Right renal cortex interstitium (tissue), 3 donors: ENCODE data around the gene BNIP5. TPM values are rescaled to one million over a fixed set of nuclear protein-coding genes. Genes with fewer than 3 reads are reported as not detected.
"Not testable (repeated sequence)": the region's sequence is repeated elsewhere in the genome, so short reads cannot be mapped to it uniquely, and the experiment has no call there.

ENCODE experiments used
- DNase-seq, 3 donors: peaks; one replicate each; pipeline ENCODE4 v3.0.0-alpha.2; 2013; ENCODE audit warnings: low read depth in 3 of 3, low spot score in 2 of 3
- polyA plus RNA-seq, 3 donors: library from polyadenylated mRNA; unstranded; fragments of 120-200 nt; gene quantifications; one replicate each; pipeline ENCODE4 v1.2.1, GENCODE V29; 2013; ENCODE audit not compliant: insufficient read length in 3 of 3

BNIP5 gene
- polyA plus RNA-seq, 3 donors: 0.19 to 0.35 (median 0.20) TPM

DNA sequence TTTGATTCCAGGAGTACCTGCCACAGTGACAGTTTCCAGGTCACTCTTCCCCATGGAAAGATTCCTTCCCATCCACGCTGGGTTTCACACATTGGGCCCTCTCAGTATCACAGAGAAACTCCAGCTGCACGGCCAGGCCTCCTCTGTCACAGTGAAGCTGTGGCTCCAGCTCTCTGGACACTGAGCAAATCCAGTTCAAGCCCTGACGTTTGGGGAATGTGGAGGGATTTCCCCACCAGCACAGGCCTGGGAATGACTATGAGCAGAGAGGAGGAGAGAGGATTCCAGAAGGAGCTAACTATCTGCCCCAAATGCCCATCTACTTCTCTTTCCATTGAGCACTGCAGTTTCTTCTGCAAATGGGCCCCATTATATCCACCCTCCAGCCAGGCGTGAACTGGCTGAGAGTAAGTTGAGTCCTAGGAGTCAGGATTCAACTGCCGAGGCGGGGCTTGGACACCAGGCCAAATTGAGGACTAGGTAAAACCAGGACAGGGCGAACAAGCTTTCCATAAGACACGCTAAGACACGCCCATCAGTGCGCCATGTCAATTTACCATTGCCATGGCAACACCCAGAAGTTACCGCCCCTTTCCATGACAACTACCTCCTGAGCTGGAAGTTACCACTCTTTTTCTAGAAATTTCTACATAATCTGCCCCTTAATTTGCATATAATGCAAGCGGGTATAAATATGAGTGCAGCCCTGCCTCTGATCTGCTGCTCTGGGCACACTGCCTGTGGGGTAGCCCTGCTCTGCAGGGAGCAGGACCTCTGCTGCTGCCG, 9.2 kb upstream of the BNIP5 start:
- no peak for DNase-seq

DNA sequence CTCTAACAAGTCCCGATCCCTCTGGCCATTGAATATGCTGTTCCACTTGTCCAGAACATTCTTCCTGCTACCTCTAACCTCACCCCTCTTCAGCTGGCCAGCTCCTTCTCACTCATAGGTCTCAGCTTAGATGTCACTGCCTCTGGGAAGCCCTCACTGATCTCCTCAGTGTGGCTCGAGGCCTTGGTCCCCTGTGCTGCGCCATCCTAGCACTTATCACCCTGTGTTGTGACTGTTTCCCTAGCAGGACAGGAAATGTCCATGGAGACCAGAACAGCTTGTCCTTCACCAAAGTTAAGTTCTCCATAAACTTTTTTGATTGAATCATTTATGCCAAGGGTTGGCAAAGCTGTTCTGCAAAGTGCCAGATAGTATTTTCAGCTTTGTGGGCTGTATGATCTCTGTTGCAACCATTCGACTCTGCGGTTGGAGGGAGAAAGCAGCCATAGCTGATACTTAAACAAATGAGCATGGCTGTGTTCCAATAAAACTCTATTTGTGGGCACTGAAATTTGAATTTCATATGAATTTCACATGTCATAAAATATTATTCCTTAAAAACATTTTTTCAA, 6.5 kb upstream of the BNIP5 start:
- no peak for DNase-seq

DNA sequence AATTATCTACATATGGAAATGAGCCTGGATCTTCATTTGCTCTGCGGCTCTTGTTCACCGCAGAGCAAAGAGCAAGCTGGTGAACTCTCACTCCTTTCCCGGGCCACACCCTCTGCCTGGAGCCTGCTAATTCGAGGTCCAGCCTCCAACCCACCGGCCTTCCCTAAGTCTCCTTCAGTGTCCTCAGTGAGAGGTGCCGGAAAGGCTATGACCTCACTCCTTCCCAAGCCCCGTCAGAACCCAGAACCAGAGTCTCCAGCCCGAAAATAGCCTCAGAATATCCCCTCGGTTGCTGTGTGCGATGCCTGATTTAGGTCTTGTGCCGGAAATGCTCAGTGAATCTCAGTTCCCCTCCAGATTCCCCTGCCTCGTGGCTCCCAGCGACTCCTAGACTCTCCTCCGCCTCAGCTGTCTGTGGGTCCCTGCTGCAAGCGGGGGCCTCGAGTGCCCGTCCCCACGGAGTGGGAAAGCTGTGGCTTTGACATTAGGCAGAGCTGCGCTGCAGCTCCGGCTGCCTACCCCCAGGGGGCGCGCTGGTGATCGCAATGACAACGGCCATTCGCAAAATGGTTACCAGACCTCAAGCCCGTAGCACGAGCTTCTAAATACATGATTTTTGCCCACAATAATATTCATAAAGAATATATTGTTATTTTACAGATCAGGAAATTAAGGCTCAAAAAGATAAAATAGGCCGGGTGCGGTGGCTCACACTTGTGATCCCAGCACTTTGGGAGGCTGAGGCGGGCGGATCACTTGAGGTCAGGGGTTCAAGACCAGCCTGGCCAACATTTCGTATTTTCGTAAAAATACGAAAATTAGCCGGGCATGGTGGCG, 4.1 kb upstream of the BNIP5 start:
- no peak for DNase-seq

DNA sequence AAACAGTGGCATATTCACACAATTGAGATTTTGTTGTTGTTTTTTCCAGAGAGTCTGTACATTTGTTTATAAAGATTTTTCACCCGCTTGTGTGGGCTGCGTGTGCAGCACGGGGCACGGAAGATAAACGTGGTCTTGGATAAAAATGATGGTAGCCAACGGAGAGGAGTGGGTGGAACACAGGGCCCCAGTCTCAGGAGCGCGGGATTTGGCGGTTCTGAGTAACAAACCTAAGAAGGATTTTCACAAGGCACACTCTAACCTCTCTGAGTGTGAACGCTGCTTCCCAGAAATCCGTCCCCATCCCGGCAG, 3.6 kb upstream of the BNIP5 start:
- DNase-seq: no peak

DNA sequence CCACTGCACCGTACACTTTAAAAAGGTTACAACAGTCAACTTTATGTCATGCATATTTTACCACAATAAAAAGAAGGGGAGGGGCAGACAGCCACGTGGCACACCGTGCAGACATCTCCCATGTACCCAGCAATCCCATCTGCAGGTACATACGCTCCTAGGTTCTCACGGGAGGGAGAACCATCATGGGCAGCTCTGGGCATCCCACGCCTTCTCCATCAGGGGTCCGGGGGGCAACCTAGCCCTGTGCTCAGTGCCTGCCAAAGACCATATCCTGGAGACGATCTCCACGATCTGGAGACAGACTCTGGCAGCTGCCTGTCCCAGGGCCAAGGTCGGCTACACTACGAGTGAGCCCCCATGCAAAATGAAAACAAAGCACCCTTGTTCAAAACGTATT, 2.5 kb upstream of the BNIP5 start:
- DNase-seq: no peak

DNA sequence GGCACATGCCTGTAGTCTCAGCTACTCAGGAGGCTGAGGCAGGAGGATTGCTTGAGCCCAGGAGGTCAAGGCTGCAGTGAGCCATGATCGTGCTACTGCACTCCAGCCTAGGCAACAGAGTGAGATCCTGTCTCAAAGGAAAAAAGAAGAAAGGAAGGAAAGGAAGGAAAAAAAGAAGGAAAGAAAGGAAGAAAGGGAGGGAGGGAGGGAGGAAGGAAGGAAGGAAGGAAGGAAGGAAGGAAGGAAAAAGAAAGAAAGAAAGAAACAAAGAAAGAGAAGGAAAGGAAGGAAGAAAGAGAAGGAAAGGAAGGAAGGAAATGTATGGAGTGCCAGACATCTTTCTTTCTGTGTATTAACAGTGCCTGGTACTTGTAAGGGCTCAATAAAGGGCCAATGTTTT, 1.5 kb upstream of the BNIP5 start:
- DNase-seq: not testable (repeated sequence)

DNA sequence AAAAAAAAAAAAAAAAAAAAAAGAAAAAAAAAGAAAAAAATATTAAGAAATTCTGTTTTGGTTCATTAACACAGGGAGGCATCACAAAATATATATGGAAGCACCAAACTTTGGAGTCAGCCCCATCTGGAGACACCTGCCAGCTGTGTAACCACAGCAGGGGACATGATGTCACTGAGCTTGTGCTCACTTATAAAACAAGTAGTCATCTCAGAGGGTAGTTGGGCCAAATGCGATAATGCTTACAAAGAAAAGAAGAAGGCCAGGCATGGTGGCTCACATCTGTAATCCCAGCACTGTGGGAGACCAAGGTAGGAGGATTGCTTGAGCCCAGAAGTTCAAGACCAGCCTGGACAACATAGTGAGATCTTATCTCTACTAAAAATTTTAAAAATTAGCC, 1.1 kb upstream of the BNIP5 start:
- DNase-seq: no peak

DNA sequence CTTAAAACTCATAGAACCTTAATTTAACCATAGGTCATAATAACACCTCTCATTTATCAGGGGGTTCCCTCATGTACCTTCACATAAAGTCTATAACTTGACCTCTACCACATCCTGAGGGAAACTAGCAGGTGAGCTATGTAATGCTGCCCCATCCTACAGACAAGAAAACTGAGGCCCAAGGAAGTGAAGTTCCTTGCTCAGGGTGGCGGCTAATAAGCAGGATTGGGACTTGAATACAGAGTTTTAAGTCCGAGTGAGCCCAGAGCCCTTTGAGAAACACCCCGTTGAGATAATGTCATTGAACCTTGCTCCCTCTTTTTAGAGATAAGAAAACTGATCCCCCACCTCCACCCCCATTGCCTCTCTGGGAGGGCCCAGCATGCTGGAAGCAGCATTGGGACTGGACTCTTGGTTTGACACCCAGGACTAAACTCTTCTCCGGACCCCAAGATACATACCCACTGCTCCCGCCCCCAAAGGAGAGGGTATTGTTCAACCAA, 429 bp downstream of the BNIP5 start:
- no peak for DNase-seq

DNA sequence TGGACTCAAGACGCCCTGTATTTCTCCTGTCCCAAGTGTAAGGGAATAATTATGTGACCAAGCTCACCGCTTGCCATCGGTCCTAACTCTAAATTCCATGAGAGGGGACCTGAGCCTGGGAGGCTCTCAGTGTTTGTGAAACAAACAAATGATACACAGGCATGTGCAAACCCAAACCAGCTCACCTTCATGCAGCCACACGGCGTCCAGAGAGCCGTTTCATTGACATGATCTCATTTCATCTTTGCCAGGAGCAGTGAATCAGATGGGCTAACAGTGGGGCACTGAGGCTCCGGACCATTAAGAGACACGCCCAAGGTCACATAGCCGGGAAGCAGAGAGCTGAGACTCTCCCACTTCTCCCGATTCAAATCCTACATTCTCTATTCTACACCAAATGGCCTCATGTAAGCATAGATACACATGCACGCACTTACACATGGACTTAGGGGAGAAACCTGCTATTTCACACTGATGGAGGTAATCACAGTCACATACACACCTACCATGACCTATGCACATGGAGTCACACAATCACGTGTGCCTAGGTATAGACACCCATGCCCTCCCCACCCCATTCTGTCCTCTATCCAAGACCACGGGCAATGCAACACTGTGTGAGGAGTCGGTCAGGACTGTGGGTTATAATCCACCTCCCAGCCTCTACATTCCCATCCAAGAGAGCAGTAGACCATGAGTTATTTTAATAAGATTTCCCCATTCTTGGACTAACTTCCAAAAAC, 1.1 kb downstream of the BNIP5 start:
- no peak for DNase-seq

DNA sequence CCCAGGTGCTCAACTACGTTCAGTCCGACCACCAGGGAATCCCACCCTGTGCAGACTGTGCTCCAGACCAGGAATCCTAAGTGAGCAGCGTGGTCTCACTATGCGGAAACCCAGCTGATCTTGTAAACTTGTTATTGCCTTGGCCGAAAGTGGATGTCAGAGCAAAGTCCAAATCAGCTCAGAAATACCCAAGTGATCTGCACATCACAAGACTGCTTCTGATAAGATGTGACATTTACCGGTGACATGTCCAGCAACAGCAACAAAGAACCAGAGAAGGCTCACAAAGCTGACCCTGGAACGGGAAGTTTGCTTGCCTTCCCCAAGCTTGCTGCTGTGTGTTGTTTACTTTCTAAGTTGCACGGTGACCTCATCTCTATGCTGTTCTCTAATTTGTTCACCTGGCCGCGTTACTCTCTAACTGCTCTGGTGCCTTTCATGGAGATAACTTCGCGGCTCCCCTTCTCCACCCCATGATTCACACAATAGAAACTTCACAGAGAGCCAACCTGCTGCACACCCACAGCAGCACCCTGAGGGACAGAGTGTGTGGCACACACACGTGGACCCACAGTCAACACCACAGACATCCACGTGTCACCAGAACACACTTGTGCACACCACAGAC, 1.7 kb downstream of the BNIP5 start:
- DNase-seq: no peak

DNA sequence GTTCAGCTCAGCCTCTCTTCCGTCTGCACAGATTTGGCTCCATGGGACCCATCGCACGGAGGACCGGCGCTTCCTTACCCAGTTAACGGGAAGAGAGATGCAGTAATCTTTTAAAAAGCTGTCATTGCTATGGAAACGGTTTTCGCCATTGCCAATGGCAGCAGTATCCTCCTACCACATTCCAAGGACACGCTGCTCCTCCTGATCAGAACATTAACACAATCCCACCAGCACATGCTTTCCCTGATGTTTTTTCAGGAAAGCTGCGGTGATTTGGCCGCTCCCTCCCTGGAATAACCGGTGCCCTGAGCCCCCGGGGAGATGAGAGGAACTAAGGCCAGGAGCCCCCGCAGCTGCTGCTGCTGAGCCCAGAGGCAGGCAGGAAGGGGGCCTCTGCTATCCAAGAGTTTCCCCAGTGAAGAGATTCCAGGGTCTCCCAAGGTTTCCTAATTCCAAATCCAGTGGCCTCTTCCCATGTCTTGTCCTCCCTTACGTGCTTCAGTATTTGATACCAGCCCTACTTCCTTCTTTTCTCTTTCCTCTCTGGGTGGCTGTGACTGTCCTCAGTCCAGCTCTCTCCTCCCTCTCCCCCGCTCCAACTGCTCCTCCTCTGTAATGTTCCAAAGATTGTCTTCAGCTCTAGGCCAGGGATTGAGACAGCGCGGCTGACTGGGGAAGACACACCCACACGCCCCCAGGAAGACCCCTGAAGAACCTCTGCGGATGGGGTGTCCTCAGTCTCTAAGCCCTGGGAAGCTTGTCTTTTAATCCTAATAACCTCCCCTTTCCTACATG, 2.6 kb downstream of the BNIP5 start:
- DNase-seq: no peak

DNA sequence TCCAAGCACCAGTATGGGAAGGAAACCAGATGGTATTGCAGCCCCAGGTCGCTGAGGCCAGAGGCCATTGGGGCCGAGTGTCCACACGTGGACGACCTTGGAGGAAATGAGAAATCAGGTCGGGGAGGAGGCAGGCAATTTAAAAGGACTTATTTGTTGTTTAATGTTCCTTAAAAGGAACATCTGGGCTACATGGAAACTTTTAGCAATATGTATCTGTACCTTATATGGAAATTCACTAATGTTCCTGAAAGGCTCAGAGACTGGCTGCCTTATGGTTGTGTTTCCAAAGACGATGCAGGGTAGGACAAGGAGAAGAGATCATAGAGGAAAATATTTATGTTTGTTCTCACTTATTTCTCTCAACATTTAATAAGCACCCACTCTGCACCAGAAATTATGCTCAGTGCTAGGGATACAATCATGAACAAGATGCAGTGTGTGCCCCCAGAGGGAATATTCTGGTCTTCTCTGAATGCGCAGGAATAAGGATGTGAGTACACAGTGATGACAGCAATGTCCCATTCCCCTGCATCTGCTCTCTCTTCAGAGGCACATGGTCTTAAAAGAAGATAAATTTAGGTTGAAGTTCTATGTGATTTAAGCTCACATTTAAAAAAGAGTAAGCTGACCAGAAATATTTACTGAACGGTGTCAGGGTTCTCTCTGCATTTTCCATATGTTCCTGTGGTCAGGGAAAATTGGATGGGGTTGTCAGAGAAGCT, 3.4 kb downstream of the BNIP5 start:
- no peak for DNase-seq

DNA sequence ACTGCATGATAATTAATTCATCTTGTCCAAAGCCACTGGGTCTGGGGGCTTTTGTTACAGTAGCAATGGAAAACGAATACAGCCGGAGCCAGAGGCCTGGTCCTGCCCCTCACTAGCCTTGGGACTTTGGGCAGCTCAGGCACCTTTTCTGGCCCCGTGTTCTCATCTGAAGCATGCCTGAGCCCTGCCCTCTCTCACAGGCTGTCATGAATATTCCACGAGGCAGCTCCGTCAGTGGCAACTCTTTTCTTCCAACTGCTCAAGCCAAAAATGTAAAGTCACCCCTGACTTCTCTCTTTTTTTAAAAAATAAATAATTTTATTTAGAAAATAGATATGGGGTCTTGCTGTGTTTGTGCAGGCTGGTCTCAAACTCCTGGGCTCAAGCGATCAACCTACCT, 5.3 kb downstream of the BNIP5 start:
- DNase-seq: no peak

DNA sequence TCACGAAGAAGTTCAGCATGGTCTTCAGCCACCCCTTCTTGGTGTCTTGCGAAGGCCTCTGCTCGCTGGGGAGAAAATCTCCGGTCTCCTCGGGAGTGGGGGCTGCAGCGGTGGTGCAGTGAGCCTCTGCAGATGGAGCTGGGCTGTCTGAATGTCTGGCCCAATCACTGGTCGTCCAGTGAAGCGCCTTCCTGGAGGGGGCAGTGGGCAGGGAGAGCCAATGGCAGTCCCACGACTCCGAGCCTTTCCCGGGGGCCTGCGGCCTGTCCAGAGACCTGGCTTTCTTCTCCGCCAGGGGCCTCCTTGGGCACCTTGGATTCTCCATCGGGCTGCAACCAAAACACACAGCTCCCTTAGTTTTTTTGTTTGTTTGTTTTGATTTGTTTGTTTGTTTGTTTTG, 6.3 kb downstream of the BNIP5 start:
- no peak for DNase-seq

DNA sequence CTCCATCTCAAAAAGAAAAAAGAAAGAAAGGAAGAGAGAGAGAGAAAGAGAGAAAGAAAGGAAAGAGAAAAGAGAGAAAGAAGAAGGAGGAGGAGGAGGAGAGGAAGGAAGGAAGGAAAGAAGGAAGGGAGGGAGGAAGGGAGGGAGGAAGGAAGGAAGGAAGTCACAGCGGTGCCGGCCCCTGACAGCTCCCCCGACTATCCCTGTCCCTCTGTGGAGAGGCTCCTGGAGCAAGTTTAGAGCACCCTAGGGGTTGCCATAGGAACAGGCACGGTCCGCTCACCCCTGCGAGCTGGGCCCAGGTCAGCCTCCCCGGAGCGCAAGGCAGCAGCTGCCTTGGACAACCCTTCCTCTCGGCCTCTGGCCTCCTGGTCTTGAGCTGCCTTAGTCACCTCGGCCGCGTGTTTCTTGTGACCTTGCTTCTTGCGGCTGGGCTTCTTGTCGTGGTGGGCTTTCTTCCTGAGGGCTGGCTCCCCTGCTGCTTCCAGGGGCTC, 6.8 kb downstream of the BNIP5 start:
- DNase-seq: no peak

DNA sequence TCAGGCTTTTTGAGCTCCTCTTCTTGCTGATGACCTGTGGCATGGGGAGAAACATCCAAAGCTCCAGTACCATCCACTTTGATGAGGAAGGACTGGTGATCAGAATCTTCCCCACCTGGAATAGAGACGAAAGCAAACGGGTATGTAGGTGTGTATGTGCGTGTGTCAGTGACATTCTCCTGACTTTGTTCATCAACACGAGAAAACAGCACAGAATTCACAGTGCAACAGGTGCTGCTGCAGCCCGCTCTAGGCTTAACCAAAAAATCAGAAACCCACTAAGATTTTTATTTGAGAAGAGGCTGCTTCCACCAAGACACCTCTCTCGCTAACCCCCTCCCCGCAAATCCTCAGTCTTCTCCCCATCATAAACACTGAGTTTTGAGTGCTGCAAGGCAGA, 8.1 kb downstream of the BNIP5 start:
- no peak for DNase-seq

DNA sequence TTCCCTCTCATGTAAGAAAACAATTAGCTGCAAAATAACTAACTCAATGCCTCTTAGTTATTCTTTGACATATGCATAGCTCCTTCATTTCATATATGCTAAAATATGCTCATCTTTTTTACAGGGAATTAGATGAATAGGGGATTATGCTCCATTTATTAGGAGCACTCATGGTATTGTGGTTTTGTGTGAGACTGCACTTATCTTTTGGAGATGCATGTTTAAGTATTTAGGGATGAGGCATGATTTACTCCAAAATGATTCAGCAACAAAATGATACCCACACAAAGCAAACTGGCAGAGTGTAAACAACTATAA, 8.8 kb downstream of the BNIP5 start:
- no peak for DNase-seq

DNA sequence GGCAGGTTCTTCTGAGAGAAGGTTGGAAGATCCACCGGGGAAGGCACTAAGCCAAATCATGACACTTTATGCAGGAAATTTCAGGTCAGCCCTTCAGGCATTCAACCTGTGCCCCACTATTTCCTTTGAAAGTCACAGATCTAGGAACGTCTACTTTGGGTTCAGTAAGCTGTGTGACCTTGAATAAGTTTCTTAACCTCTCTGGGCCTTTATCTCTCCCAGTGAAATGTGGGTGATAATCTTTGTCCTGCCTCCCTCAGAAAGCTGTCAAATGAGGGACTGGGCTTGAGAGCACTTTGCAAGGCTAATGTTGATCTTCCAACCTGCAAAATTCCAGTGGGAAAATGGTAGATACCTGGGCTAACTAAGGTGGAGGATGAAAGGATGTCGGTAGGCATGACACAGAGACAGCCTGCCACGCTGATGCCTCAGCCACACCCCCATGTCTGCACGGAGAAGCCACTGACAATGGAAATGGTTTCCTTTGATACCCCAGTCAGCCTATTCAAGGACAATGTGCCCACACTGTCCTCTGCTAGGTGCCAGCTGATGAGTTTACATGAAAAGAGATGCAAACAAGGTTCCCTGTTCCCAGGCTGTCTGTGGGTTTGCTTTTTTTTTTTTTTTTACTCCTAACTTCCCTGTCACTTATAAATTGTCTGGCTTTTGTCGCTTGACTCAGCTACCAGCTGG, 9.3 kb downstream of the BNIP5 start:
- DNase-seq: no peak
